Heart right ventricle (tissue), 16 donors: ENCODE results near the gene SULF2. TPM values are rescaled to one million over a fixed set of nuclear protein-coding genes. Genes with fewer than 3 reads are reported as not detected.

ENCODE experiments used
- ATAC-seq, 8 donors: fragments of 200-7000 bp; cut with Tn5 transposase; one replicate each; pipeline ENCODE4 v1.9.1; 2020; ENCODE audit warnings: mild to moderate bottlenecking in 8 of 8, moderate library complexity in 8 of 8, moderate number of reproducible peaks in 1 of 8
- DNase-seq, 2 donors: peaks; one replicate each; pipeline ENCODE4 v3.0.0-alpha.2; 2020
- H3K27ac ChIP-seq, 10 donors: fragments of 200-600 bp; sonication (generic) in 2 of 10; one replicate each; pipeline versions ENCODE4 v1.5.0 to v1.8.0; 2020 to 2022; ENCODE audit warnings: mild to moderate bottlenecking in 3 of 10
- H3K27me3 ChIP-seq, 7 donors: fragments of 200-600 bp; one replicate each; pipeline ENCODE4 v1.8.0; 2021 to 2022; ENCODE audit warnings: mild to moderate bottlenecking in 2 of 7
- H3K36me3 ChIP-seq, 9 donors: fragments of 200-600 bp; sonication (generic) in 1 of 9; one replicate each; pipeline versions ENCODE4 v1.5.0 to v1.8.0; 2020 to 2022; ENCODE audit warnings: mild to moderate bottlenecking in 2 of 9
- H3K4me1 ChIP-seq, 9 donors: fragments of 200-600 bp; sonication (generic) in 1 of 9; one replicate each; pipeline versions ENCODE4 v1.5.0 to v1.8.0; 2020 to 2022; ENCODE audit warnings: mild to moderate bottlenecking in 4 of 9
- H3K4me3 ChIP-seq, 10 donors: fragments of 200-600 bp; sonication (generic) in 2 of 10; one replicate each; pipeline versions ENCODE4 v1.5.0 to v1.8.0; 2020 to 2022; ENCODE audit warnings: mild to moderate bottlenecking in 7 of 10, moderate library complexity in 2 of 10
- H3K9me3 ChIP-seq, 11 donors: fragments of 200-600 bp in 10 of 11; sonication (generic) in 2 of 11; one replicate each; pipeline versions ENCODE4 v1.5.0 to v1.8.0; 2013 to 2022; ENCODE audit warnings: mild to moderate bottlenecking in 2 of 11, control low read depth in 1 of 11, moderate library complexity in 1 of 11
- CTCF ChIP-seq, 9 donors: fragments of 200-600 bp; sonication (generic) in 2 of 9; IDR thresholded peaks; one replicate each; pipeline versions ENCODE4 v1.5.0 to v1.8.0; 2021 to 2022; ENCODE audit warnings: antibody characterized with exemption in 9 of 9, mild to moderate bottlenecking in 5 of 9, moderate library complexity in 1 of 9
- WGBS, 2 donors: extraction: QIAGEN DNeasy Blood & Tissue Kit; methylation state at CpG; one replicate each; pipeline ENCODE4 v1.1.7; 2013; ENCODE audit warnings: inconsistent platforms in 1 of 2; 5-methylcytosine and 5-hydroxymethylcytosine counted together
- intact Hi-C, 10 donors: fragments of 100-400 bp; cut with DNase I; formaldehyde crosslinking; loops; one replicate each; pipeline versions ENCODE4 v1.11.1 to v1.14.2; 2022
- polyA plus RNA-seq, 2 donors: library from polyadenylated mRNA; stranded (reverse); fragments of 200-250 nt; gene quantifications; one replicate each; pipeline ENCODE4 v1.2.3, GENCODE V29; 2013
- total RNA-seq, 10 donors: library from RNA; stranded (reverse); fragmentation: NEBNext Ultra II Directional in 3 of 10; extraction: Animal tissue kit (Norgen Biotek cat#: 25700) in 3 of 10; gene quantifications; one replicate each; pipeline versions ENCODE4 v1.2.1 to v1.2.4, GENCODE V29; 2021 to 2023
- donor health status: Arrhythmogenic right ventricular cardiomyopathy.
- donor health status: ischemic (EF 13 %, LVEDD 7.1; RV severe dilation, severe dysfunction).
- donor health status: healthy with polysubstance abuse.
- donor health status: DM: no; HTN: yes; CAD: no.
- donor health status: DM: no; HTN: no; CAD: no.
- donor health status: ischemic (EF 25% LVEDD 6.9; RV normal size, moderate dysfunction).
- donor health status: ischemic (EF 25% LVEDD 5.7; RV mildly dilated, moderate dysfunction).
- donor health status: healthy.
- donor health status: DM: yes; HTN: yes; CAD: no.
- donor health status: Ischemic cardiomyopathy.
- donor health status: ischemic (EF 35%, LVEDD 5.7; RV mildly dilated, moderate dysfunction).
- donor health status: nonischemic (EF 11% LVEDD 7.7; RV severe dilation, severe dysfunction).
- donor health status: DM: yes; HTN: yes; CAD: no.
- donor health status: PGD.
- donor health status: ischemic (EF 29% LVEDD 5.4; RV normal size, mild dysfunction).
- donor health status: nonischemic (EF 23%, LVEDD 6.1; RV moderate dilation, normal function).

SULF2 gene
- total and polyA plus RNA-seq, 12 donors = 16.7 to 40.6 (median 26.4) TPM

- no peak overlapping the region for H3K27ac ChIP-seq
- H3K27me3 ChIP-seq = peaks cover 0 to 47% (median 0%) of the 10 kb centered on the region in 7 donors
- ATAC-seq = no peak
- intact Hi-C loops = loop anchor here in 7 of 10 donors (2.0 to 10.0 kb wide), 9 partner anchors 64 to 833 kb away; no protein-coding TSS in a partner anchor
- DNase-seq = no peak
- H3K9me3 ChIP-seq = no peaks in the 10 kb centered on the region
- H3K4me3 ChIP-seq = no peak overlapping the region
- no peak for TF ChIP-seq CTCF (IDR thresholded peaks at IDR 0.05)
- H3K36me3 ChIP-seq = no peaks in the 10 kb centered on the region
- H3K4me1 ChIP-seq = peaks cover 0 to 38% (median 21%) of the 10 kb centered on the region in 9 donors
- WGBS, 2 donors = 85 to 89% methylated on average over 12 of the region's 12 CpGs
Observed at GRCh38 chr20:47789081-47789763, 3.9 kb upstream of the SULF2 start.

GRCh38 chr20:47788741-47789080, 3.4 kb upstream of the SULF2 start:
- Histone ChIP-seq H3K4me3 (no peak overlapping the region), H3K27me3 (peaks cover 0 to 52% (median 4%) of the 10 kb centered on the region in 7 donors), H3K4me1 (peaks cover 0 to 43% (median 26%) of the 10 kb centered on the region in 9 donors), H3K9me3 (no peaks in the 10 kb centered on the region), H3K36me3 (no peaks in the 10 kb centered on the region), H3K27ac (no peak overlapping the region)
- intact Hi-C loops = loop anchor here in 7 of 10 donors (2.0 to 10.0 kb wide), 9 partner anchors 64 to 834 kb away; no protein-coding TSS in a partner anchor
- WGBS, 2 donors = 84 to 86% methylated on average over 11 of the region's 11 CpGs
- no peak for TF ChIP-seq CTCF (IDR thresholded peaks at IDR 0.05)
- DNase-seq (no peak), ATAC-seq (no peak)

- Histone ChIP-seq H3K4me1 (peaks cover 0 to 52% (median 22%) of the 10 kb centered on the region in 9 donors), H3K36me3 (no peaks in the 10 kb centered on the region), H3K27ac (peak overlapping the region in 8 of 10 donors; percentile 62 to 87 (median 85)), H3K4me3 (peak overlapping the region in 9 of 10 donors; percentile 43 to 75 (median 61)), H3K27me3 (peaks cover 0 to 67% (median 10%) of the 10 kb centered on the region in 7 donors), H3K9me3 (no peaks in the 10 kb centered on the region)
- whole genome bisulfite sequencing, 2 donors = 28 to 34% methylated on average over 6 of the region's 6 CpGs
- peak in 3 of 9 donors; percentile 2 to 36 (median 21) for TF ChIP-seq CTCF (IDR thresholded peaks at IDR 0.05)
- intact Hi-C loops = loop anchor here in 9 of 10 donors (1.0 to 10.0 kb wide), 11 partner anchors 62 to 836 kb away; no protein-coding TSS in a partner anchor
- DNase-seq (no peak), ATAC-seq (peak in 3 of 8 donors; percentile 1 to 4 (median 2))
Observed at GRCh38 chr20:47786765-47787107, 1.5 kb upstream of the SULF2 start.

- H3K36me3 ChIP-seq = no peaks in the 10 kb centered on the region
- H3K4me3 ChIP-seq = peak overlapping the region; percentile 26 to 75 (median 60)
- H3K9me3 ChIP-seq = no peaks in the 10 kb centered on the region
- peak; percentile 51 to 88 (median 75) for TF ChIP-seq CTCF (IDR thresholded peaks at IDR 0.05)
- DNase-seq (peak; percentile 63 to 81), ATAC-seq (peak; percentile 82 to 94 (median 90))
- peaks cover 0 to 51% (median 21%) of the 10 kb centered on the region in 9 donors for H3K4me1 ChIP-seq
- intact Hi-C loops = loop anchor here in 9 of 10 donors (1.0 to 10.0 kb wide), 11 partner anchors 61 to 836 kb away; no protein-coding TSS in a partner anchor
- H3K27ac ChIP-seq = peak overlapping the region; percentile 62 to 87 (median 85)
- WGBS, 2 donors = 0 to 1% methylated on average over 79 to 86 of the region's 86 CpGs
- H3K27me3 ChIP-seq = peaks cover 0 to 70% (median 10%) of the 10 kb centered on the region in 7 donors
Observed at GRCh38 chr20:47785854-47786764, 828 bp upstream of the SULF2 start.
